Globus pallidus (tissue), 1 donor: ENCODE measurements around the gene KIF5C.

Source experiments
- DNase-seq: peaks from one replicate; pipeline ENCODE4 v3.0.0-alpha.2; 2015; ENCODE audit warnings: low spot score

KIF5C gene

GRCh38 chr2:149017116-149017985 is 142.3 kb downstream of the KIF5C start:
- DNase-seq, result peak; percentile 69

DNA sequence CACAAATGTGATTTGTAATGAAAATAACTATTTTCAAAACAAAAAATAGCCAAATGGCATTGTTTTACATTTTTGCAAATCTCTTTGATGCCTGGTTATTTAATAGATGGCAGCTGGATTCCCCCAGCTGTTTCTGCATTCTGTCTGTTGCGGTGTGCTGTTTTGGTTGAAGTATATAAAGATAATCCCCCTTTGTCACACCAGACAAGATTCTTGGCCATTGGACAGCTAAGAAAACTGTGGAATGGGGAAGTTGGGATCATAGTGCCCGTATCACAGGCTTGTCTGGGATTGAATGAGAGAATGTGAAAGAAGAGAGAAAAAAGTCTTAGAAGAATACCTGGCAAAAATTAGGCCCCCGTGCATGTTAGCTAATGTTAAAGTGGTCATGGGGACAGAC is 144.0 kb downstream of the KIF5C start:
- DNase-seq, result no peak

DNA sequence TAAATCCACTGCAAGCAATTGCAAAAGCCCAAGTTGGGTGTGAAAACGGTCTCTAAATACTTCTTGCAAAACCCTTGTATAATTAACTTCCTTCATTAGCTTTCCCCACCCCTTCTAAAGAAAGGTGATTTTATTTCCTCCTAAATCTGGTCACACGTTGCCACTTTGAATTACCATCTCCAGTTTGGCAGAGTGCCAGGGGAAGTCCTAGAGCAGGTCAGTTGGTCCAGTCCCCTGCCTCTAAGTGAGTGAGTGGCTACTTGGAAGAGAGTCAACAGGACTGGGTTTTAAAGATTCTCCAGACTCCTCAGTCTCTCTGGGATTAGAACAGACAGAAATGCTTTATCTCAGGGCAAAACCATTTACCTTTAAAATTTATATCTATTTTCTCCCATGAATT is 144.7 kb downstream of the KIF5C start:
- DNase-seq, result no peak

DNA sequence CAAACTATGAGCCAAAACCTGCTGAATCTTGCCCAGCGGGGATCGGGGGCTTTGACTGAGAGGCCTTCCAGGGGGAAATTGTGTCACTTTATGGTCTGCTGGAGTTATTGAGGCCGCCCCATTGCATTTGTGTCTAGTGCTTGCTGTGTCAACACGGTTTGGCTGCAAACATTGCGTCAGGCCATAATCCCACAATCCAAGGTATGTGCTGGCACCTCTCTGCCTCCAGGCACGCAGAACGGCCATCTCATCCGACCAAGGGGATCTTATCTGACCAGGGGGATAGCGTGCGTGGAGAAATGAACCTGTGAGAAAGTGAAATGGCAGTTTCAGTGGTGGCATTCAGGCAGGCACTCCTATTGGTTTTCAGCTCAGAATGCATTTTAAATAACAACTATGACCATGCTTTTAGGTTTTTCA is 145.4 kb downstream of the KIF5C start:
- no peak for DNase-seq

GRCh38 chr2:149021271-149021719 is 146.3 kb downstream of the KIF5C start:
- DNase-seq, result no peak

GRCh38 chr2:149021761-149022160 is 146.7 kb downstream of the KIF5C start:
- DNase-seq, result no peak

DNA sequence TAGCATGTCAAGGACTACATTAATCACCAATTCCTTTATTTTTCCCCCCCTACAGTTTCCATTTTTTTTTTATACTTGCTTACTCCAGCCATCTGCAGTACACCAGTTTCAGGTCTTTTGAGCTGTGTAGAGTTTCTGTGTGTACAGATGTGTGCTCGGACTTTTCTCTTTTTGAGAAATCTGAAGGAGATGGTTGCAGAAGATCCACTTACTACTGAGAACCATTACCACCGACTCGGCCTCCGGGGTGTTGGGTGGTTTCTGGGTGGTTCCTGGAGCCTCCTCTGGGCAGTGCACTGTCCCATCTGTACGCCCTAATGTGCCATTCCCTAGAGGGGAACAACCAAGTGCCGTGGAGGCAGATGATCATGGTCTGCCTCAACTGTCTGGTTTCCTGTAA is 148.1 kb downstream of the KIF5C start:
- no peak for DNase-seq

DNA sequence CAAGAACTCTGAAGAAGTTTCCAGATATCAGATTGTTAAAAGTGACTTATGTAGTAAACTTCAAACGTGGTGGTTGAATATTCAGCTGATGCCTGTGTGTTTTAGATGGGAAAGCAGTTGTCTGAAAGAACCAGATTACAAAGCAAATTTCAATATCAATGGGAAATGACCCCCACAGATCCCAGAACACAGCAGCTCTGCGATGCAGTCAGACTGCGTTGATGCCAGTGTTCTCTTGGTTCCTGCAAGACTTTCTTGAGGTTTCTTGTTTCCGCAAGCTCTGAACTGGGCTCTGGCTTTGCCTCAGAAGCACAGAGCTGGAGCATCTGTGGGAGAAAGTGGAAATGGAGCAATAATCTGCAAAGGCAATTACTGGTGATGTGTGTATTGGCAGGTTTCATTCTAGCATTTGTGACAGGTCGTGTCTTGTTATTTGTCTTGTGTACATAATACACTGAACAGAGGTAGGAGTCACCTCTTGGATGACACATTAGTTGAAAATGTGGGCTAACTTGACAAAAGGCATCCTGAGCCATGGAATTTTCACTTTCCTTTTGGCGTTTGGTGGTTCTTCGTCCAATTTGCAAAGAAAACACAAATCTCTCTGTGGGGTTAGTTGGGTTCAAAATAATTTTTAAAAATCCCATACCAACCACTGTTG is 152.7 kb downstream of the KIF5C start:
- DNase-seq, result no peak

- DNase-seq, result no peak
These were observed 153.3 kb downstream of the KIF5C start for GRCh38 chr2:149028377-149028776.

DNA sequence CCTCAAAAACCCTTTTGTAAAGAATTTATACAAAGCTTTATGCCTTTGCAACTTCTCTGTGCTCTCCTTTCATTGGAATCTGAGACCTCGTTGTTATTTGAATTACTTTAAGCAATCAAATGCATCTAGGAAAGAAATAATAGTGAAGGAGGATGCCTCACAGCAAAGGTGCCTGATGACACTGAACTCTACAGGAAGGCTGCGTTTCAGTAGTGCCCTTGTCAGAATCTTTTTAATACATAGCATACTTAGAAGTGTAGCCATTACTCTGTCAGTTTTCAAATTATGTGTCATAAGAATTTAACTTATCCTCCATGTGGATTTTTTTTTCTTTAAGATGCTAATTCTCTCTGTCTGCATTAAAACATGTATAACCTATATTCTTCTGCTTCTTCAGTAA is 153.9 kb downstream of the KIF5C start:
- no peak for DNase-seq

DNA sequence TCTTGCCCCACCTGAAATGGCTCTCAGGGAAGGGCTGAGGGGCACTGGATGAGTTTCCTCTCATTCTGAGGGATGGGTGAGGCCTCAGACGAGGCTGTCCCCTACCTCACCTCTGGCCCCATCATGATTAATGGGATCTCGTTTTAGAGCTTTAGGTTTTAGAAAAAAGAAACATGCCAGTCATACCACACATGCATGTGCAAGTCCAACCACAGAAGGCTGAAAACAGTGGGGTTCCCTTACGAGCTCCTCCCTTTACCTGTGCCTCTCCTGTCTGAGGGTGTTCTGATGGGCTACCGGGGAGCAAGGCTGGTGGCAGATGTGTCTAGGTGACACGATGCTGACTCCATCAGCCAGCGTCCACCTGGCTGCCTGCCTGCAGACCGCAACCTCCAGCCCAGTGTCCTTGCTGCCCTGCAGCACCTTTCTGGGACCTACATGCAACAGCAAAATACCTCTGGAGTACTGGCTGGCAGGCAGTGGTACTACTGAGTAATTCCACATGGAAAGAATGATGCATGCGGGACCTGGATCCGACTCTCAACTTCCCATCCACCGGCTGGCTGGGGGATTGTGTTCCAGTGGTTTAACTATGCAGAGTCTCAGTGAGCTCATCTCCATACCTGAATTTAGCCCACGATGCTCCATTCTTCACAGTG is 154.4 kb downstream of the KIF5C start:
- DNase-seq, result no peak

GRCh38 chr2:149031396-149031795 is 156.4 kb downstream of the KIF5C start:
- no peak for DNase-seq

- no peak for DNase-seq
These were observed 158.7 kb downstream of the KIF5C start for GRCh38 chr2:149033716-149034115.

DNA sequence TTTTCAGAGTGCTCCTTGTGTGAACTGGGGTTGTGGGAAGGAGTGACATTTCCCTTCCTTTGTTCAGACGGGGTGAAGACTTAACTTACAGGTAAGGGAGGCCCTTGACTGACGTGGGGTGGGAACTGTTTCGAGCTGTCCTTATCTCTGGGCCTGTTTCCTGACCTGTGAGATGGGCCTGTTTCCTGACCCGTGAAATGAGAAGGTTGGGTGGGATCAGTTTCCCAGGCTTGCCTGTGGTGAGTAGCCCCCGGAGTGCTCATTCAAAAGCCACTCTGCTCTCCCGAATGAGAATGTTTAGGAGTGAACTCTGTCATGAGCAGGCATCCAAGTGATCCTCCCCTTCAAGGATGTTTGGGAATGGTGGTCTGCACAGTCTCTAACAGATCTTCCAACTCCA is 159.4 kb downstream of the KIF5C start:
- no peak for DNase-seq

GRCh38 chr2:149036507-149037293 is 161.7 kb downstream of the KIF5C start:
- no peak for DNase-seq

GRCh38 chr2:149037851-149038250 is 162.8 kb downstream of the KIF5C start:
- DNase-seq, result no peak

DNA sequence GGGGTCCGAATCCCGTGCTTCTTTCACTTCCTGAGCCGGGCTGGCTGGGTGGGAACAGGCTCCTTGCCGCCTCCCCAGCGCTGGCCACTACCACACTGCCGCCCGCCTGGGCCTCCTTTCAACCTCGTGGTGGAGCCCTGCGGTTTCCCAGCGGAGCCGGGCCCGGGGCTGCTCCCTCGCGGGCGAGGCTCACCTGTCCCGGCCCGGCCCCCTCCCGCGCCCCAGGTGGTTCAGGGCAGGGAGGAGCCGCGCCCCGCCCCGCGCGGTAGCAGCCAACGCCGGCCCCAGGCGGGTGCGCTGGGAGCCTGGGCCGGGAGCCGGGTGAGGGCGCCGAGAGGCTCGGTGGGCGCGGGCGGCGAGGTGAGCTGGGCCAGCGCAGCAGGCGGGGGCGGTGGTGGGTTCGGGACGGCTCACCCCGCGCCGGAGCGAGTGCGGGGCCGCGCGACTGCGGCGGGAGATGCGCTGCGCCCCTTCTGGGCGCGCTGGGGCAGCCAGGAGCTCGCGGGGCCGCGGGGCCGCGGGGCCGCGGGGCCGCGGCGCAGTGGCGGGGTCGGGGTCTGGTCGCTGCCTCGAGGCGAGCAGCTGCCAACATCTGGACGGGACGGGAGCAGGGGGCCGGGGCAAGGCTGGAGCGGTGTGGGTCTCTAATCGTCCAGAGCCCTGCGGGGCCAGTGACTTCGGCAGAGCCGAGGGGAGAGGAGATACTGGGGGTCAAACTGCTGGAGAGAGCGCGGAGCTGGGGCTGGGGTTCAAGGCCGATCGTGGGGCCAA is 163.6 kb downstream of the KIF5C start, which contains the start of gene LYPD6B:
Gene LYPD6B (plus strand): TSS at position 258 of the 771 bp plus-strand sequence. CDS start 92,250 bp downstream, outside the sequence.
- DNase-seq, result no peak

GRCh38 chr2:149039213-149039724 is 164.2 kb downstream of the KIF5C start:
- DNase-seq, result no peak

DNA sequence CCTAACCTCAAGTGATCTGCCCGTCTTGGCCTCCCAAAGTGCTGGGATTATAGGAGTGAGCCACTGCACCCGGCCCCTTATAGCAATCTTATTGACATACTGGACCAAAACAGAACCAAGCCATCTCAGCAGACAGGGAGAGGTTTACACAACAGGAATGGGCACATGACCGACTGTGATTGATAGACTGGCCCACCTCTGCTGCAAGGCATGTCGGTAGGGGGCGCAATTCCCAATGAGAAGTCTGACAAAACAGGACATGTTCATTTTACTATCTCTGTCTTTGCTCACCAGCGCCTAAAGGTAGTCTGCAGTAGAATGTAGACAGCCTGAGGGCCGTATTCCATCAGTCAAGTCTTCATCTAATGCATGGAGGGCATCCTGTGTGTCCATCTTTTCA is 165.4 kb downstream of the KIF5C start:
- DNase-seq, result no peak

- no peak for DNase-seq
These were observed 166.5 kb downstream of the KIF5C start for GRCh38 chr2:149041482-149041881.

DNA sequence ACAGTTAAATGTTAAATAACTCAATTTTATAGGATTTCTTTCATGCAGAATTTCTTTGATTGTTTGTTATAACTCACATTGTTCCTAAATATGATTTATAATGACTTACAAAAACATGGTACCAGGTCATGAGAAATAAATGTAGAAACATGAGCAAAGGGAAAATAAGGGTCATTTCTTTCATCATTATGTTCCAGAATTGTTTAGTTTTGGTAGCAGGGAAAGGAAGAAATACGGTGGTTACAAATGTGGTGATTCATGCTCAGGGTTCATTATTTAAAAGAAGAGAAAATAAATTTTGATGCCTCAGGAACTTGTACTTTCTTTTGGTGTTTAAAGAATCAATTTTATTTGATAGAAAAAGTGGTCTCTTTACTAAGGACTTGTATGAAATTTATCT is 167.9 kb downstream of the KIF5C start:
- DNase-seq, result no peak
